Caco-2 (cell line): Measurements from ENCODE around the gene RUNX2. TPM values are rescaled to one million over a fixed set of nuclear protein-coding genes. Genes with fewer than 3 reads are reported as not detected.

Experiments
- BruUV-seq: library from RNA; stranded (reverse); fragments of 400-500 nt; replicated peaks from 2 replicates; lab custom pipeline; 2021; lab: Mats Ljungman, UMichigan
- CTCF ChIA-PET: fragments of 300-600 bp; sonication (Branson Sonifier 250); formaldehyde crosslinking; loops from one replicate; lab custom pipeline; 2022; ENCODE audit warnings: antibody characterized with exemption; lab: Charles Lee
- POLR2A ChIA-PET: fragments of 300-600 bp; sonication (Branson Sonifier 250); formaldehyde crosslinking; loops from one replicate; lab custom pipeline; 2022; ENCODE audit warnings: antibody characterized with exemption; lab: Charles Lee
- DNase-seq, 2 experiments: peaks; one replicate each; pipeline versions ENCODE4 v3.0.0 to v3.0.0-alpha.2; 2020 to 2022
- H3K27me3 ChIP-seq: replicated peaks from 2 replicates; pipeline ENCODE4 v1.6.0; 2011; ENCODE audit warnings: low read length; ENCODE audit not compliant: control insufficient read depth, insufficient read depth
- H3K36me3 ChIP-seq: 2 replicates; pipeline ENCODE4 v1.5.1; 2011; ENCODE audit warnings: low read length; ENCODE audit not compliant: control insufficient read depth, insufficient read depth
- H3K4me1 ChIP-seq: fragments of 250-450 bp; sonication (Bioruptor Pico); 2 replicates; pipeline ENCODE4 v1.5.1; 2020; ENCODE audit warnings: mild to moderate bottlenecking
- H3K4me3 ChIP-seq: 2 replicates; pipeline ENCODE4 v1.5.1; 2011; ENCODE audit warnings: low read depth, mild to moderate bottlenecking, control low read depth, low read length
- H3K9me3 ChIP-seq: fragments of 250-450 bp; sonication (Bioruptor Pico); 2 replicates; pipeline ENCODE4 v1.5.1; 2020; ENCODE audit warnings: mild to moderate bottlenecking, moderate library complexity
- H3K27ac Mint-ChIP-seq: one replicate; pipeline ENCODE4 v1.8.0; 2022; ENCODE audit warnings: mixed read lengths; ENCODE audit not compliant: unreplicated experiment
- H3K27me3 Mint-ChIP-seq: one replicate; pipeline ENCODE4 v1.8.0; 2022; ENCODE audit warnings: mixed read lengths; ENCODE audit not compliant: insufficient read depth, unreplicated experiment
- H3K36me3 Mint-ChIP-seq: one replicate; pipeline ENCODE4 v1.8.0; 2022; ENCODE audit warnings: mild to moderate bottlenecking, mixed read lengths; ENCODE audit not compliant: insufficient read depth, unreplicated experiment
- H3K4me1 Mint-ChIP-seq: one replicate; pipeline ENCODE4 v1.8.0; 2022; ENCODE audit warnings: low read depth, mixed read lengths; ENCODE audit not compliant: unreplicated experiment
- H3K4me3 Mint-ChIP-seq: one replicate; pipeline ENCODE4 v1.8.0; 2022; ENCODE audit warnings: mild to moderate bottlenecking, moderate library complexity, mixed read lengths; ENCODE audit not compliant: unreplicated experiment
- H3K9me3 Mint-ChIP-seq: one replicate; pipeline ENCODE4 v1.8.0; 2022; ENCODE audit warnings: mixed read lengths; ENCODE audit not compliant: unreplicated experiment
- intact Hi-C: fragments of 100-400 bp; cut with micrococcal nuclease; formaldehyde crosslinking; loops from one replicate; pipeline ENCODE4 v1.10.0; 2022; ENCODE audit not compliant: unreplicated experiment
- total RNA-seq: library from RNA; stranded (reverse); gene quantifications from 2 replicates; pipeline ENCODE4 v1.2.3, GENCODE V29; 2022
- TF ChIP-seq, protein P1 (sequence below), 2 experiments: fragments of 200-600 bp in 1 of 2; IDR thresholded peaks; 1 replicate in 1 of 2; 2 replicates in 1 of 2; pipeline versions ENCODE4 v1.5.1 to v1.8.0; 2011 to 2022; ENCODE audit warnings: antibody characterized with exemption in 1 of 2, control low read depth in 1 of 2, inconsistent platforms in 1 of 2, low read depth in 1 of 2, low read length in 1 of 2, mild to moderate bottlenecking in 1 of 2, moderate library complexity in 1 of 2; ENCODE audit not compliant: insufficient read depth in 1 of 2, severe bottlenecking in 1 of 2, unreplicated experiment in 1 of 2

RUNX2 gene
- total RNA-seq, 1 experiment from 2014 or later, result not detected

- DNase-seq, result peak in 1 of 2 experiments; percentile 9
- no peaks in the 10 kb centered on the region for H3K27me3 Mint-ChIP-seq
- H3K4me1 ChIP-seq, result no peaks in the 10 kb centered on the region
- TF ChIP-seq, protein P1, sequence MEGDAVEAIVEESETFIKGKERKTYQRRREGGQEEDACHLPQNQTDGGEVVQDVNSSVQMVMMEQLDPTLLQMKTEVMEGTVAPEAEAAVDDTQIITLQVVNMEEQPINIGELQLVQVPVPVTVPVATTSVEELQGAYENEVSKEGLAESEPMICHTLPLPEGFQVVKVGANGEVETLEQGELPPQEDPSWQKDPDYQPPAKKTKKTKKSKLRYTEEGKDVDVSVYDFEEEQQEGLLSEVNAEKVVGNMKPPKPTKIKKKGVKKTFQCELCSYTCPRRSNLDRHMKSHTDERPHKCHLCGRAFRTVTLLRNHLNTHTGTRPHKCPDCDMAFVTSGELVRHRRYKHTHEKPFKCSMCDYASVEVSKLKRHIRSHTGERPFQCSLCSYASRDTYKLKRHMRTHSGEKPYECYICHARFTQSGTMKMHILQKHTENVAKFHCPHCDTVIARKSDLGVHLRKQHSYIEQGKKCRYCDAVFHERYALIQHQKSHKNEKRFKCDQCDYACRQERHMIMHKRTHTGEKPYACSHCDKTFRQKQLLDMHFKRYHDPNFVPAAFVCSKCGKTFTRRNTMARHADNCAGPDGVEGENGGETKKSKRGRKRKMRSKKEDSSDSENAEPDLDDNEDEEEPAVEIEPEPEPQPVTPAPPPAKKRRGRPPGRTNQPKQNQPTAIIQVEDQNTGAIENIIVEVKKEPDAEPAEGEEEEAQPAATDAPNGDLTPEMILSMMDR (IDR thresholded peaks at IDR 0.05; ENCODE audit: insufficient read depth in 1 of 2, low read depth in 1 of 2, low read length in 1 of 2, severe bottlenecking in 1 of 2, unreplicated experiment in 1 of 2), result no peak
- ChIA-PET POLR2A (no interaction called here), CTCF (no interaction called here)
- H3K27me3 ChIP-seq, result no peaks in the 10 kb centered on the region
- intact Hi-C loops, result no loop called here
- H3K4me3 ChIP-seq, result no peak overlapping the region
- H3K36me3 ChIP-seq, result no peaks in the 10 kb centered on the region
- H3K4me1 Mint-ChIP-seq, result no peaks in the 10 kb centered on the region
- BruUV-seq, result no TSS peak
- H3K9me3 Mint-ChIP-seq, result no peaks in the 10 kb centered on the region
- no peak overlapping the region for H3K4me3 Mint-ChIP-seq
- H3K27ac Mint-ChIP-seq, result no peak overlapping the region
- no peaks in the 10 kb centered on the region for H3K9me3 ChIP-seq
- H3K36me3 Mint-ChIP-seq, result no peaks in the 10 kb centered on the region
Observed at GRCh38 chr6:45473121-45473993, 145.2 kb downstream of the RUNX2 start.

- no peaks in the 10 kb centered on the region for H3K9me3 ChIP-seq
- no peaks in the 10 kb centered on the region for H3K4me1 ChIP-seq
- CTCF ChIA-PET, result no interaction called here
- Mint-ChIP-seq H3K27ac (no peak overlapping the region), H3K27me3 (no peaks in the 10 kb centered on the region), H3K4me1 (no peaks in the 10 kb centered on the region), H3K36me3 (no peaks in the 10 kb centered on the region), H3K4me3 (no peak overlapping the region), H3K9me3 (no peaks in the 10 kb centered on the region)
- POLR2A ChIA-PET, result no interaction called here
- H3K4me3 ChIP-seq, result no peak overlapping the region
- no TSS peak for BruUV-seq
- TF ChIP-seq, protein P1 (IDR thresholded peaks at IDR 0.05; ENCODE audit: insufficient read depth in 1 of 2, low read depth in 1 of 2, low read length in 1 of 2, severe bottlenecking in 1 of 2, unreplicated experiment in 1 of 2), result no peak
- no peaks in the 10 kb centered on the region for H3K27me3 ChIP-seq
- H3K36me3 ChIP-seq, result no peaks in the 10 kb centered on the region
- intact Hi-C loops, result no loop called here
- no peak for DNase-seq
Observed at GRCh38 chr6:45474376-45474775, 146.2 kb downstream of the RUNX2 start.

DNA sequence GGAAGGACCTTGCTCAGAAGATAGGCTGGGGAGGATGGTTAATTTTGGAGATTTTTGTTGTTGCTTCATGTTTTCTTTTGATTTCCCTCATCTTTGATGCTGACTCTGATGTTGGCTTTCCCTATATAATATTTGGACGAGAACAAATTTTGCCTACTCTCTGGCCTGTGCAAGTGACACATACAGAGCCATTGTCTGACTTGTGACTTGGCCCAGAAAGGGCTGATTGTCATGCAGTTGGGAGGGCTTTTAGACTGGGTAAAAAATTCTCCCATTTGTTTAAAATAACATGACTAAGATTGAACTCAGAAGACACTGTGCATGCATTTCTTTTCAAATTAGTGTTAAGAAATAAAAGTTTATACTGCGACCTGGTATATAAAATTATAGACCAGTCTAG is 148.2 kb downstream of the RUNX2 start:
- ChIA-PET CTCF (no interaction called here), POLR2A (no interaction called here)
- intact Hi-C loops, result no loop called here

More for the DNA sequence above, 148.2 kb downstream of the RUNX2 start:
- Histone ChIP-seq H3K9me3 (no peaks in the 10 kb centered on the region), H3K4me3 (no peak overlapping the region), H3K27me3 (no peaks in the 10 kb centered on the region), H3K36me3 (no peaks in the 10 kb centered on the region), H3K4me1 (no peaks in the 10 kb centered on the region)
- H3K27me3 Mint-ChIP-seq, result peaks cover 4% of the 10 kb centered on the region
- no TSS peak for BruUV-seq
- no peak for DNase-seq
- no peaks in the 10 kb centered on the region for H3K4me1 Mint-ChIP-seq
- no peak overlapping the region for H3K27ac Mint-ChIP-seq
- H3K4me3 Mint-ChIP-seq, result no peak overlapping the region
- H3K9me3 Mint-ChIP-seq, result no peaks in the 10 kb centered on the region
- H3K36me3 Mint-ChIP-seq, result no peaks in the 10 kb centered on the region
- TF ChIP-seq, protein P1 (IDR thresholded peaks at IDR 0.05; ENCODE audit: insufficient read depth in 1 of 2, low read depth in 1 of 2, low read length in 1 of 2, severe bottlenecking in 1 of 2, unreplicated experiment in 1 of 2), result no peak
